ENCODE measurements around the gene VPS26A. TPM values are rescaled to one million over a fixed set of nuclear protein-coding genes. Genes with fewer than 3 reads are reported as not detected.

Gene VPS26A
- total RNA-seq, 1 experiment from 2014 or later, result 80.1 TPM

GRCh38 chr10:69097729-69098128 is 26.2 kb upstream of the VPS26A start:
- Histone ChIP-seq H3K36me3 (ENCODE audit: insufficient read depth, low read length, poor library complexity, severe bottlenecking) (no peaks in the 10 kb centered on the region), H3K4me1 (ENCODE audit: insufficient read depth, low read length, poor library complexity, severe bottlenecking) (no peaks in the 10 kb centered on the region), H3K4me3 (ENCODE audit: low read depth, low read length, poor library complexity, severe bottlenecking) (no peak overlapping the region), H3K27me3 (replicated peaks; ENCODE audit: insufficient read depth, low read depth, low read length, poor library complexity) (no peaks in the 10 kb centered on the region), H3K9me3 (ENCODE audit: low read depth, low read length, poor library complexity, severe bottlenecking) (no peaks in the 10 kb centered on the region), H3K27ac (ENCODE audit: low read depth, low read length, poor library complexity, severe bottlenecking) (no peak overlapping the region)
- no peak for DNase-seq (ENCODE audit: low spot score)
- intact Hi-C loops (cut with micrococcal nuclease; ENCODE audit: unreplicated experiment), result loop anchor here (10.0 kb wide), 1 partner anchor 297 kb away; no protein-coding TSS in a partner anchor
- ChIA-PET POLR2A (ENCODE audit: low non-redundant PET) (no interaction called here), CTCF (no interaction called here)
- no TSS peak for BruUV-seq (replicated peaks)
- no peak for TF ChIP-seq EZH2 (IDR thresholded peaks at IDR 0.05; ENCODE audit: borderline replicate concordance, low read depth, low read length, poor library complexity, severe bottlenecking)
- TF ChIP-seq CTCF (conservative IDR thresholded peaks at IDR 0.05; ENCODE audit: low read depth, low read length), result no peak

DNA sequence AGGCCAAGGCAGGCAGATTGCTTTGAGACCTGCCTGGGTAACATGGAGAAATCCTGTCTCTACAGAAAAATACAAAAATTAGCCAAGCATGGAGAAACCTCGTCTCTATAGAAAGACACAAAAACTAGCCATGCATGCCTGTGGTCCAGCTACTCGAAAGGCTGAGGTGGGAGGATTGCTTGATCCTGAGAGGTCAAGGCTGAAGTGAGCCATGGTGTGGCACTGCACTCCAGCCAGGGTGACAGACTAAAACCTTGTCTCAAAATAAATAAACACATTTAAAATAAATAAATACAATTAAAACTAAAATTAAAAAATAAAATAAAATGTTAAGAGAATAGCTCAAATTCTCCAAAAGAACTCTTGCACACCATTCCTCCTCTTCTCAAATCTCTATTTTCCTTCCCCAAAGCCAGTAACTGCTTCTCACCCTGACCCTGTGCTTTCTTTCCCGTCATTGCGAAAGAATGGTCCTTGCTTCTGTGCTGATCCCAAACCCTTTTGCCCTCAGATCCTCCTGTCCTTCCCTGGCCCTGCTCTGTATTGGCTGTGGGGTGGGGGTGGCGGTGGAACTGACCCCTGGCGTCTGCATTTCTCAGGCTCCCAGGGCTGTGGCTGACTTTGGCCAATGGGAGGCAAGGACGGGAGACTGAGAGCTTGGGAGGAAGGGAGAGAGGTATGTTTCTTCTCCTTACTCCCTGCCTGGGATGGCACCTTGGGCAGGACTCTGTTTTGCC is 23.7 kb upstream of the VPS26A start:
- DNase-seq (ENCODE audit: low spot score), result no peak
- Histone ChIP-seq H3K27me3 (replicated peaks; ENCODE audit: insufficient read depth, low read depth, low read length, poor library complexity) (peaks cover 3% of the 10 kb centered on the region), H3K9me3 (ENCODE audit: low read depth, low read length, poor library complexity, severe bottlenecking) (no peaks in the 10 kb centered on the region), H3K4me3 (ENCODE audit: low read depth, low read length, poor library complexity, severe bottlenecking) (no peak overlapping the region), H3K36me3 (ENCODE audit: insufficient read depth, low read length, poor library complexity, severe bottlenecking) (no peaks in the 10 kb centered on the region), H3K27ac (ENCODE audit: low read depth, low read length, poor library complexity, severe bottlenecking) (no peak overlapping the region), H3K4me1 (ENCODE audit: insufficient read depth, low read length, poor library complexity, severe bottlenecking) (no peaks in the 10 kb centered on the region)
- ChIA-PET CTCF (interaction anchor here (0.7 kb wide), 1 partner anchor 23 kb away, joined by 3 read pairs; no protein-coding TSS in a partner anchor), POLR2A (ENCODE audit: low non-redundant PET) (no interaction called here)
- intact Hi-C loops (cut with micrococcal nuclease; ENCODE audit: unreplicated experiment), result no loop called here
- TF ChIP-seq EZH2 (IDR thresholded peaks at IDR 0.05; ENCODE audit: borderline replicate concordance, low read depth, low read length, poor library complexity, severe bottlenecking) (no peak), CTCF (conservative IDR thresholded peaks at IDR 0.05; ENCODE audit: low read depth, low read length) (no peak)
- BruUV-seq (replicated peaks), result no TSS peak

DNA sequence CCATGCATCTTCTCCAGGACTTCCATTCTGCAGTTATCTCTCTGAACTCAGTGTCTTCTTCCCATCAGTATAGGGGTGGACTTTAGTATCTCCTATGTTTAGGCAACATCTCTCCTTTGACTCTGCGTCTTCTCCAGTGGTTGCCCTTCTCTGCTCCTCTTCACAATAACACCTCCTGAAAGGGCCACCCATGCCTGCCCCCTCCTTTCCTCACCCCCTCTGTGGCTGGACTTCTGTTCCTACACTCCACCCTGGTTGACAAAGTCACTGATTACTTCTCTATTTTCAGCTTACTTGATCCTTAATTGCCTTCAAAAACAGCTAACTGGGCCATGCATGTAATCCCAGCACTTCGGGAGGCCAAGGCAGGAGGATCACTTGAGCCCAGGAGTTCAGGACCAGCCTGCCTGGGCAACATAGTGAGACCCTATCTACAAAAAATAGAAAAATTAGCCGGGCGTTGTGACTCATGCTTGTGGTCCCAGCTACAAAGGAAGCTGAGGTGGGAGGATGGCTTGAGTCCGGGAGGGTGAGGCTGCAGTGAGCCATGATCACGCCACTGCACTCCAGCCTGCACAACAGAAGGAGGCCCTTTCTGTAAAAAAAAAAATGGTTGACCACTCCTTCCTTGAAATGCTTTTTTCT is 22.4 kb upstream of the VPS26A start:
- Histone ChIP-seq H3K36me3 (ENCODE audit: insufficient read depth, low read length, poor library complexity, severe bottlenecking) (no peaks in the 10 kb centered on the region), H3K27ac (ENCODE audit: low read depth, low read length, poor library complexity, severe bottlenecking) (no peak overlapping the region), H3K27me3 (replicated peaks; ENCODE audit: insufficient read depth, low read depth, low read length, poor library complexity) (peaks cover 3% of the 10 kb centered on the region), H3K9me3 (ENCODE audit: low read depth, low read length, poor library complexity, severe bottlenecking) (no peaks in the 10 kb centered on the region), H3K4me3 (ENCODE audit: low read depth, low read length, poor library complexity, severe bottlenecking) (no peak overlapping the region), H3K4me1 (ENCODE audit: insufficient read depth, low read length, poor library complexity, severe bottlenecking) (no peaks in the 10 kb centered on the region)
- ChIA-PET POLR2A (ENCODE audit: low non-redundant PET) (no interaction called here), CTCF (no interaction called here)
- intact Hi-C loops (cut with micrococcal nuclease; ENCODE audit: unreplicated experiment), result no loop called here
- DNase-seq (ENCODE audit: low spot score), result no peak
- no TSS peak for BruUV-seq (replicated peaks)
- no peak for TF ChIP-seq CTCF (conservative IDR thresholded peaks at IDR 0.05; ENCODE audit: low read depth, low read length)
- TF ChIP-seq EZH2 (IDR thresholded peaks at IDR 0.05; ENCODE audit: borderline replicate concordance, low read depth, low read length, poor library complexity, severe bottlenecking), result no peak
